ENCODE results near the gene FAM131C.
"Not testable (repeated sequence)": the region's sequence is repeated elsewhere in the genome, so short reads cannot be mapped to it uniquely, and the experiment has no call there.

Gene FAM131C

DNA sequence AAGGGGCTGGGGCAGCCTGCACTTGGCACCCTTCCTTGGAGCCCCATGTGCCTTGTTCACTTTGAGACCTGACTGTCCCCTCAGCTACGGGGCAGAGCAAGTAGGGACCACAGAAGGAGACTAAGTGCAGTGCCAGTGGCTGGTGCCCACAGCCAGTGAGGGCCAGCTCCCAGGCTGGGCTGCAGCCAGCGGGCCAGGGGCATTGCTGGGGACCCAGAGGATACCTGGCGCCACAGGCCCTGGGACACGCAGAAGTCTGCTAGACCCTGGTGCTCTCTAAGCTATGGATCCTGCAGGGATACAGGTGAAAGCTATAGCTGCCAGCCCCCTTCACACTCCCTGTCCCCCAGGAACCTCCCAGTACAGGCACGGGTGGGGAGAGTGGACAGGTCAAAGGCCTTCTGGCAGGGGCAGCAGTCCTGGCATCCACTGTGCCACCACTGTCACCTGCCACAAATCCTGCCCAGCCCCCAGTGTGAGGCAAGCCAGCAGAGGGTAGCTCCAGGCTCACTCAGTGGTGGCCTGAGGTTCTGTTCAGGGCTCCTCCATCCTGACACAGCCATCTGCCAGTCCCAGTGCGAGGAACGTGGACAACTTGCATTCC is 50.3 kb downstream of the FAM131C start:
- peaks cover 29% of the 10 kb centered on the region for H3K27me3 ChIP-seq

GRCh38 chr1:16022393-16022792 is 51.1 kb downstream of the FAM131C start:
- TF ChIP-seq, protein P1, sequence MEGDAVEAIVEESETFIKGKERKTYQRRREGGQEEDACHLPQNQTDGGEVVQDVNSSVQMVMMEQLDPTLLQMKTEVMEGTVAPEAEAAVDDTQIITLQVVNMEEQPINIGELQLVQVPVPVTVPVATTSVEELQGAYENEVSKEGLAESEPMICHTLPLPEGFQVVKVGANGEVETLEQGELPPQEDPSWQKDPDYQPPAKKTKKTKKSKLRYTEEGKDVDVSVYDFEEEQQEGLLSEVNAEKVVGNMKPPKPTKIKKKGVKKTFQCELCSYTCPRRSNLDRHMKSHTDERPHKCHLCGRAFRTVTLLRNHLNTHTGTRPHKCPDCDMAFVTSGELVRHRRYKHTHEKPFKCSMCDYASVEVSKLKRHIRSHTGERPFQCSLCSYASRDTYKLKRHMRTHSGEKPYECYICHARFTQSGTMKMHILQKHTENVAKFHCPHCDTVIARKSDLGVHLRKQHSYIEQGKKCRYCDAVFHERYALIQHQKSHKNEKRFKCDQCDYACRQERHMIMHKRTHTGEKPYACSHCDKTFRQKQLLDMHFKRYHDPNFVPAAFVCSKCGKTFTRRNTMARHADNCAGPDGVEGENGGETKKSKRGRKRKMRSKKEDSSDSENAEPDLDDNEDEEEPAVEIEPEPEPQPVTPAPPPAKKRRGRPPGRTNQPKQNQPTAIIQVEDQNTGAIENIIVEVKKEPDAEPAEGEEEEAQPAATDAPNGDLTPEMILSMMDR (IDR thresholded peaks at IDR 0.05): no peak
- Histone ChIP-seq H3K27me3 (peaks cover 23% of the 10 kb centered on the region), H3K36me3 (no peaks in the 10 kb centered on the region), H3K9me3 (no peaks in the 10 kb centered on the region), H3K27ac (no peak overlapping the region), H3K4me3 (ENCODE audit: low read depth in 1 of 2, low read length in 1 of 2) (no peak overlapping the region), H3K4me1 (ENCODE audit: control insufficient read depth in 1 of 2, insufficient read depth in 1 of 2, low read depth in 1 of 2, low read length in 1 of 2) (no peaks in the 10 kb centered on the region)

More for the DNA sequence above, 50.3 kb downstream of the FAM131C start:
- no peak overlapping the region for H3K27ac ChIP-seq
- H3K4me3 ChIP-seq (ENCODE audit: low read depth in 1 of 2, low read length in 1 of 2): no peak overlapping the region
- no peaks in the 10 kb centered on the region for H3K9me3 ChIP-seq
- no peaks in the 10 kb centered on the region for H3K4me1 ChIP-seq (ENCODE audit: control insufficient read depth in 1 of 2, insufficient read depth in 1 of 2, low read depth in 1 of 2, low read length in 1 of 2)
- TF ChIP-seq, protein P1 (IDR thresholded peaks at IDR 0.05): no peak
- H3K36me3 ChIP-seq: no peaks in the 10 kb centered on the region

- no peak within 1 kb of the TSS for H3K27ac ChIP-seq
- H3K4me3 ChIP-seq (ENCODE audit: low read depth in 1 of 2, low read length in 1 of 2): no peak within 1 kb of the TSS
- H3K36me3 ChIP-seq: no peaks in the 10 kb centered on the region
- peaks cover 16% of the 10 kb centered on the region for H3K27me3 ChIP-seq
- no peaks in the 10 kb centered on the region for H3K9me3 ChIP-seq
- TF ChIP-seq, protein P1 (IDR thresholded peaks at IDR 0.05): no peak
- H3K4me1 ChIP-seq (ENCODE audit: control insufficient read depth in 1 of 2, insufficient read depth in 1 of 2, low read depth in 1 of 2, low read length in 1 of 2): no peaks in the 10 kb centered on the region
These were observed 51.8 kb downstream of the FAM131C start, which contains the start of gene CLCNKA for GRCh38 chr1:16021681-16022080. Gene CLCNKA, plus strand, starts transcription at chr1:16022036. Its CDS starts 584 bp downstream, at chr1:16022620.

- H3K27ac ChIP-seq; H3K36me3 ChIP-seq; H3K4me3 ChIP-seq (ENCODE audit: low read depth in 1 of 2, low read length in 1 of 2); H3K4me1 ChIP-seq (ENCODE audit: control insufficient read depth in 1 of 2, insufficient read depth in 1 of 2, low read depth in 1 of 2, low read length in 1 of 2); H3K27me3 ChIP-seq; H3K9me3 ChIP-seq: not testable (repeated sequence)
These were observed 52.6 kb downstream of the FAM131C start for GRCh38 chr1:16020878-16021277.

- TF ChIP-seq, protein P1 (IDR thresholded peaks at IDR 0.05): no peak
- Histone ChIP-seq H3K4me1 (ENCODE audit: control insufficient read depth in 1 of 2, insufficient read depth in 1 of 2, low read depth in 1 of 2, low read length in 1 of 2) (no peaks in the 10 kb centered on the region), H3K27ac (no peak overlapping the region)
These were observed 53.1 kb downstream of the FAM131C start for GRCh38 chr1:16020325-16020724.

DNA sequence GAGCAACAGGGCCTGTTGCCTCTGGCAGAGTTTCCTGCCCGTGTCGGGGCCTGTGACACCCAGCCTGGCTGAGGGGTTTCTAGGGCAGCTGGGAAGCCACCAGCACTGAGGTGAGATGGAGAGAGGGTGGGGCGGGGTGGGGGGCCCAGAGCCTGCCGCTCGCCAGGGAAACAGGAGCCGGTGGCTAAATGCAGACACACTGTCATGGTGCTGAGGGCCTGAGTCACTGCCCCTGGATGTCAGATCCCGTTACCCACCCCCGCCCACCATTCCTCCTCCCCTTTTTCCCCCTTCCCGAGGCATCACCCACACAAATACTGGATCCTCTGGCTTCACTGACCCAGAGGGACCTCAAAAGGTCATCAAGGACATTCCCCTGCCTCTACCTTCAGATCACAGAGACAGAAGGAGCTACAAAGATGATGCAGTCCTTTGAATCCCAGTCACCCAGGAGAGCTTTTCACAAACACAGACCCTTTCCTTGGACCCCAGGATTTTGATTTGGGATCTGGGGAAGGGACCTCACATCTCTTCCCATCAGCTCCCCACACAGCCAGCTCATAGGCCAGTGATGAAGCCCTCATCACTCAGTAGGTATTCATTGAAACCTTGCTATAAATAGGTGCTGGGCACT is 53.7 kb downstream of the FAM131C start:
- Histone ChIP-seq H3K36me3 (no peaks in the 10 kb centered on the region), H3K4me3 (ENCODE audit: low read depth in 1 of 2, low read length in 1 of 2) (no peak overlapping the region), H3K27me3 (peaks cover 4% of the 10 kb centered on the region), H3K9me3 (no peaks in the 10 kb centered on the region), H3K4me1 (ENCODE audit: control insufficient read depth in 1 of 2, insufficient read depth in 1 of 2, low read depth in 1 of 2, low read length in 1 of 2) (no peaks in the 10 kb centered on the region), H3K27ac (no peak overlapping the region)
- TF ChIP-seq, protein P1 (IDR thresholded peaks at IDR 0.05): no peak

More at GRCh38 chr1:16020325-16020724, 53.1 kb downstream of the FAM131C start:
- no peaks in the 10 kb centered on the region for H3K36me3 ChIP-seq
- peaks cover 6% of the 10 kb centered on the region for H3K27me3 ChIP-seq
- no peak overlapping the region for H3K4me3 ChIP-seq (ENCODE audit: low read depth in 1 of 2, low read length in 1 of 2)
- H3K9me3 ChIP-seq: no peaks in the 10 kb centered on the region

Measured in neutrophil (primary cell).